Activated CD4-positive, alpha-beta T cell treated with anti-CD3 and anti-CD28 coated beads, Interleukin-2, amount 10 ng/mL, durations not matched to agents 7 days and 5 days (primary cell): ENCODE data around the gene PDCD4. TPM values are rescaled to one million over a fixed set of nuclear protein-coding genes. Genes with fewer than 3 reads are reported as not detected.

Experiments used
- CTCF ChIA-PET: fragments of 350-600 bp; sonication (Branson Sonifier 250); formaldehyde crosslinking; loops from one replicate; lab custom pipeline; 2021; ENCODE audit warnings: antibody characterized with exemption; lab: Charles Lee
- POLR2A ChIA-PET: fragments of 350-600 bp; sonication (Branson Sonifier 250); formaldehyde crosslinking; loops from one replicate; lab custom pipeline; 2021; ENCODE audit warnings: antibody characterized with exemption; lab: Charles Lee
- DNase-seq: peaks from one replicate; pipeline ENCODE4 v3.0.0-alpha.2; 2020
- H3K27ac Mint-ChIP-seq: one replicate; pipeline ENCODE4 v1.8.0; 2021; ENCODE audit warnings: mild to moderate bottlenecking, moderate library complexity, mixed read lengths
- H3K27me3 Mint-ChIP-seq: one replicate; pipeline ENCODE4 v1.8.0; 2021; ENCODE audit warnings: mixed read lengths
- H3K36me3 Mint-ChIP-seq: one replicate; pipeline ENCODE4 v1.8.0; 2021; ENCODE audit warnings: low read depth, mixed read lengths
- H3K4me1 Mint-ChIP-seq: one replicate; pipeline ENCODE4 v1.8.0; 2021; ENCODE audit warnings: mixed read lengths
- H3K4me3 Mint-ChIP-seq: one replicate; pipeline ENCODE4 v1.8.0; 2021; ENCODE audit warnings: mild to moderate bottlenecking, moderate library complexity, mixed read lengths
- H3K9me3 Mint-ChIP-seq: one replicate; pipeline ENCODE4 v1.8.0; 2021; ENCODE audit warnings: mixed read lengths
- total RNA-seq, 2 experiments: library from RNA; stranded (reverse); gene quantifications; one replicate each; pipeline ENCODE4 v1.2.3, GENCODE V29; 2021

PDCD4 gene
- total RNA-seq, 2 experiments from 2014 or later = 63.8 to 81.0 TPM

DNA sequence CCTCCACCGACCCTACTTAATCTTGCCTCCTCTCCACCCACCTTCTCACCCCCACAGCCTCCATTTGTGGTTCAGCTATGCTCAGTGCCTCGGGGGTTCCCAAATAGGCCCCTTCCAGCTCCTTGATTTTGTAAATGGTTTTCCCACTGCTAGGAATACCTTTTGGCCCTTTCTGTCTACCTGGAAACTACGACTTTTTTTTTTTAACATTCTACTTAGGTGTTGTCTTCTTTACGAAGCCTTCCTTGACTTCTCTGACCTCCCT lies 27.2 kb upstream of the PDCD4 start:
- H3K9me3 Mint-ChIP-seq = no peaks in the 10 kb centered on the region
- H3K4me3 Mint-ChIP-seq = no peak overlapping the region
- H3K36me3 Mint-ChIP-seq = peaks cover 4% of the 10 kb centered on the region
- H3K4me1 Mint-ChIP-seq = peaks cover 42% of the 10 kb centered on the region
- CTCF ChIA-PET = interaction anchor here (0.7 to 2.2 kb wide), 3 partner anchors 8 to 59 kb away, joined by 5 to 14 read pairs (median 12); no protein-coding TSS in a partner anchor
- POLR2A ChIA-PET = no interaction called here
- no peak for DNase-seq
- H3K27ac Mint-ChIP-seq = no peak overlapping the region
- H3K27me3 Mint-ChIP-seq = no peaks in the 10 kb centered on the region

DNA sequence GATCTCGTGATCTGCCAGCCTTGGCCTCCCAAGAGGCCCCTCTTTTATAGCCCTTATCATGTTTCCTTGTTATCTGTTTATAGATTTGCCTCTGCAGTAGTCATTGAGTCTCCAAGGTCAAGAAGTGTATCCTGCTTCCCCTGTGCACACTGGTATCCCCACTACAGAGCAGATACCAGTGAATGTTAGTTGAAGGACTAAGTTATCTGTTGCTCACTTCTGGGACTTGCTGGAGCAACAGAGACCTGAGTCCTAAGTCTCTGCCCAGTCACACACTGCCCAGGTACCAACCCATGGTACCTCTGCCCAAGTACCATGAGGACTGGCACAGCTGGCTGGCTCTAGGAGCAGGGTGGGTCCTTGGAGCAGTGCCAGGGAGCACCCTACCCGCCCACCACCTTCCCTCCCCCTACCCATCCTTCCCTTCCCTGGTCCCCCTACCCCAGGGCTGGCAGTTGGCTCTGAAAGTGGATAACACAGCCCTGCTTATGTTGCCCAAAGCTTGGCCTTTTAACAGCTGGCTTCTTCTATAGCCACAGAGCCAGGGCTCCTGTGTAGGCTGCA lies 26.5 kb upstream of the PDCD4 start:
- peaks cover 4% of the 10 kb centered on the region for H3K36me3 Mint-ChIP-seq
- DNase-seq = no peak
- H3K4me1 Mint-ChIP-seq = peaks cover 49% of the 10 kb centered on the region
- peaks cover 3% of the 10 kb centered on the region for H3K9me3 Mint-ChIP-seq
- H3K27ac Mint-ChIP-seq = no peak overlapping the region
- no peaks in the 10 kb centered on the region for H3K27me3 Mint-ChIP-seq
- H3K4me3 Mint-ChIP-seq = no peak overlapping the region
- POLR2A ChIA-PET = no interaction called here
- CTCF ChIA-PET = interaction anchor here (0.6 to 1.5 kb wide), 5 partner anchors 9 to 131 kb away, joined by 3 to 5 read pairs (median 3); no protein-coding TSS in a partner anchor

DNA sequence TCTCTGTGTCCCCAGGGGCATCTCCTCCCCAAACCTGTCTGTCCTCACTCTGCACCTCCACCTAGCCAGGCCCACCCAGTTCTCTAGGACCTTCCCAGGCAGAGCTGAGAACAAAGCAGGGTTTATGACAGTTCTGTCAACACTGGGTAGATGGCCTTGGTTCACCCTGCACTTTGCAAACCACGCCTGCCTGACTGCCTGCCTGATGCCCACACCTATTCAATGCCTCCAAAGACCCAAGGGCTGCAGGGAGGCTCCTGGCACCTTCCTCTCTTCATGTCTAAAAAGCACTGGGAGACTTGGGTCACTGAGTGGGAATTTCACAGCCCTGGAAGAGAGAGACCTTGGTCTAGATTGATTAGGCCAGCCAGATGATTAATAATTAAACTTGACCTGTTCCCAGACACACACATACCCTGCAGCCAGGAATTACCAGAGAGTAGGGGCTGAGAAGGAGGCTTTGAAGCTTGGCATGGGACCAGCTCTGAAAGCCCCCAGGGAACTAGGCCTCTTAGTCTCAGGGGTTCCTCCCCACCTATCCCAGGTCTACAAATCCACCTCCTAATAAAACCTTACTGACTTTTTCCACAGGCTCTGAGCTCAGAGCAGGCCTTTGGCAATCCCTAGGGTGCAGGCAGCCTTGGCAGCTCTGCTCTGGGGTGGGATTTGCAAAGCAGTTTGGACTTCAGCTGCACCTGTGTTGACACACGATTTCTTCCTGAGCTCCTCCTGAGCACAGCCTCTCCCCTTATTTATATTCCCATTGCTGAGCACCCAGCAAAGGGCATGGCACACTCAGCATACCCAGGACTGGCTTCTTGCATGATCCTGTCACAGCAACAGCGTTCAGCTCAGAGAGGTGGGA lies 25.7 kb upstream of the PDCD4 start:
- Mint-ChIP-seq H3K27me3 (no peaks in the 10 kb centered on the region), H3K4me1 (peaks cover 56% of the 10 kb centered on the region), H3K27ac (no peak overlapping the region), H3K36me3 (peaks cover 4% of the 10 kb centered on the region), H3K4me3 (no peak overlapping the region), H3K9me3 (peaks cover 3% of the 10 kb centered on the region)
- ChIA-PET CTCF (interaction anchor here (0.6 to 1.5 kb wide), 8 partner anchors 9 to 130 kb away, joined by 3 to 5 read pairs (median 4); no protein-coding TSS in a partner anchor), POLR2A (interaction anchor here (0.8 kb wide), 1 partner anchor 12 kb away, joined by 3 read pairs; no protein-coding TSS in a partner anchor)
- DNase-seq = no peak

- ChIA-PET POLR2A (no interaction called here), CTCF (interaction anchor here (1.5 kb wide), 1 partner anchor 11 kb away, joined by 4 read pairs; no protein-coding TSS in a partner anchor)
- Mint-ChIP-seq H3K9me3 (peaks cover 3% of the 10 kb centered on the region), H3K4me1 (peaks cover 61% of the 10 kb centered on the region), H3K27me3 (no peaks in the 10 kb centered on the region), H3K36me3 (peaks cover 4% of the 10 kb centered on the region), H3K27ac (peak overlapping the region; percentile 46), H3K4me3 (no peak overlapping the region)
- no peak for DNase-seq
Observed at GRCh38 chr10:110847374-110847773, 24.4 kb upstream of the PDCD4 start.

DNA sequence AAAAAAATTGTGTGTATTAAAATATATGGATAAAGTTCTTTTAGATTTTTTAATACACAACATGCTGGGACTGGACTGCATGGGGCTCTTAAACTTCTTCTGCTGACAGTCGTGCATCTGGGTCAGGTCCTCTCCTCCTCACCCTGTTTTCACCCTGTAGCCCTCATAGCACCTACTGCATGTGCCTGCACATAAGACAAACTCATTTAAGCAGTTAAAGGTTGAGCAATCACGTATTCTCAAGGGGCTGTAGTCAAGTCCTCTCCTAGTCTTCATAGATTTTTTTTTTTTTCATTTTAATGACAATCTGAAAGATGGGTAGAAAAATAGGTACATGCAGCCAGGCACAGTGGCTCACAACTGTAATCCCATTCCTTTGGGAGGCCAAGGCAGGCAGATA lies 23.6 kb upstream of the PDCD4 start:
- Mint-ChIP-seq H3K4me3 (no peak overlapping the region), H3K27ac (no peak overlapping the region), H3K4me1 (peaks cover 61% of the 10 kb centered on the region), H3K9me3 (peaks cover 3% of the 10 kb centered on the region), H3K36me3 (peaks cover 3% of the 10 kb centered on the region), H3K27me3 (no peaks in the 10 kb centered on the region)
- CTCF ChIA-PET = no interaction called here
- no peak for DNase-seq
- POLR2A ChIA-PET = no interaction called here

DNA sequence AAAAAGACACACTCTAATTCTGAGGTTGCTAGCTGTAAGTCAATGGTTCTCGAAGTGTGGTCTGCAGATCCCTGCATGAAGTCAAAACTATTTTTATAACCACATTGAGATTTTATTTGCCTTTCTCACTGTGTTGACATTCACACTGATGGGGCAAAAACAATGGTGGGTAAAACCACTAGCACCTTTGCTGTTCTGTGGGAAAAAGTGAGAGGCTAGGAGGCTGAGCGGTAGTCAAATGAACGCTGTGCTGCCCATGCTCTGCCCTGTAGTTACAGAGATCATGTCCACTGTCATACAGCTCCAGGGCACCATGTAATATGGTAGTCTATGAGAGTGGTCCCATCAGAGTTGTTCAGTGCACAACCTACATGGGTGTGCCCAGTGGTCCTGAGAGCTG lies 21.6 kb upstream of the PDCD4 start:
- ChIA-PET POLR2A (no interaction called here), CTCF (interaction anchor here (1.2 to 3.5 kb wide), 3 partner anchors 9 to 17 kb away, joined by 5 to 15 read pairs (median 14); no protein-coding TSS in a partner anchor)
- Mint-ChIP-seq H3K27ac (peak overlapping the region; percentile 20), H3K27me3 (no peaks in the 10 kb centered on the region), H3K36me3 (peaks cover 4% of the 10 kb centered on the region), H3K4me3 (no peak overlapping the region), H3K9me3 (peaks cover 3% of the 10 kb centered on the region), H3K4me1 (peaks cover 62% of the 10 kb centered on the region)
- no peak for DNase-seq

GRCh38 chr10:110851020-110851612 lies 20.6 kb upstream of the PDCD4 start:
- POLR2A ChIA-PET = interaction anchor here (0.5 kb wide), 1 partner anchor 9 kb away, joined by 3 read pairs; no protein-coding TSS in a partner anchor
- peak overlapping the region; percentile 28 for H3K4me3 Mint-ChIP-seq
- peaks cover 6% of the 10 kb centered on the region for H3K9me3 Mint-ChIP-seq
- peak; percentile 47 for DNase-seq
- peak overlapping the region; percentile 26 for H3K27ac Mint-ChIP-seq
- CTCF ChIA-PET = interaction anchor here (1.2 to 3.5 kb wide), 4 partner anchors 8 to 16 kb away, joined by 5 to 15 read pairs (median 13); no protein-coding TSS in a partner anchor
- peaks cover 66% of the 10 kb centered on the region for H3K4me1 Mint-ChIP-seq
- no peaks in the 10 kb centered on the region for H3K27me3 Mint-ChIP-seq
- peaks cover 11% of the 10 kb centered on the region for H3K36me3 Mint-ChIP-seq

- ChIA-PET CTCF (interaction anchor here (0.8 to 3.5 kb wide), 13 partner anchors 8 to 66 kb away, joined by 3 to 15 read pairs (median 3); partner anchors contain the start of gene BBIP1), POLR2A (no interaction called here)
- peaks cover 6% of the 10 kb centered on the region for H3K9me3 Mint-ChIP-seq
- peak overlapping the region; percentile 10 for H3K27ac Mint-ChIP-seq
- peaks cover 11% of the 10 kb centered on the region for H3K36me3 Mint-ChIP-seq
- no peak overlapping the region for H3K4me3 Mint-ChIP-seq
- H3K27me3 Mint-ChIP-seq = no peaks in the 10 kb centered on the region
- peaks cover 70% of the 10 kb centered on the region for H3K4me1 Mint-ChIP-seq
- DNase-seq = peak; percentile 13
Observed at GRCh38 chr10:110852255-110852896, 19.4 kb upstream of the PDCD4 start.

DNA sequence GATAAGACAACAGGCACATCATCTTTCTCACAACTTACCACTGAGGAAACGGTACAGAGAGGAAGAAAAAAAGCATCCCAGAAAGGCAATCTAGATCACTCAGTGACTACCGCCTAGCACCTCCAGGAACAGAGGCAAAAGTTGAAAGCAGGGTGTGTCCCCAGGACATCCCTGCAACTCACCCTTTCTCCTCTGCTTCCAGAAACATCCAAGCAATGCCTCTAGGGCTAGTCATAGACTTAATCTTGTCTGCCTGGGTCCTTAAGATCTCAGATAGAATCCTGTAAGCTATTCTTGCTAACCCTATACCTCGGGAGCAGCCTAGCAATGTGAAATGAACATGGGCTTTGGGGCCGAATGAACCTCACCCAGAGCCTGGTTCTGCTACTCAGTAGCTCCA lies 18.8 kb upstream of the PDCD4 start:
- no peak overlapping the region for H3K4me3 Mint-ChIP-seq

DNA sequence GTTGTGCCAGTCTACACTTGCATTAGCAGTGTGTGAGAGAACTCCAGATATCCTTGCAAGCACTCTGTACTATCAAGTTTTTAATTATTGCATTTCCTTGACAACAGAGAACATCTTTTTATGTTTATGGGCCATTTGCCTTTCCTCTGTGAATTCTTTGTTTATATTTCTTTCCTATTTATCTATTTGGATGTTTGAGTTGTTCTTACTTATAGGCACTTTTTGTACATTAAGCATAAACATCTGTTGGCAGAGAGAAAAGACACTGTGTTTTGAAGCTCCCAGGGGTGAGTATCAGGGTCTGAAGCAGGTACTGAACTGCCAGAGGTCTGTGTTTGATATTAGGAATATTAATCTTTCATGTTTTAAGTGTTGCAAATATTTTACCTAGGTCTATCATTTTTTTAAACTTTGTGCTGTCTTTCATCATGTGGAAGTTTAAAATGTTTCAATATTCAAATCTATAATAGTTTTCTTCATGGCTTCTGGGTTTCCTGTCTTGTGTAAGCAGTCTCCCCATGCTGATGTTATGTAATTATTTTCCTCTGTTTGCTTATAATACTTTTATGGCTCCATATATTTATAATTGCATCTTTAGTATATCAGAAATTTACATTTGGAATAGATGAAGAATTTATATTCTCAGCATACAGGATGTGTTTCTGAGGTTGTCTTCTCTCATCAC lies 17.7 kb upstream of the PDCD4 start:
- POLR2A ChIA-PET = no interaction called here
- H3K36me3 Mint-ChIP-seq = peaks cover 14% of the 10 kb centered on the region
- no peak overlapping the region for H3K4me3 Mint-ChIP-seq

More for the DNA sequence above, 18.8 kb upstream of the PDCD4 start:
- CTCF ChIA-PET = interaction anchor here (0.8 to 3.5 kb wide), 13 partner anchors 8 to 66 kb away, joined by 3 to 15 read pairs (median 3); partner anchors contain the start of gene BBIP1
- no peak overlapping the region for H3K27ac Mint-ChIP-seq
- H3K36me3 Mint-ChIP-seq = peaks cover 11% of the 10 kb centered on the region
- no peaks in the 10 kb centered on the region for H3K27me3 Mint-ChIP-seq
- POLR2A ChIA-PET = no interaction called here
- DNase-seq = peak; percentile 4
- H3K4me1 Mint-ChIP-seq = peaks cover 76% of the 10 kb centered on the region
- H3K9me3 Mint-ChIP-seq = peaks cover 9% of the 10 kb centered on the region

GRCh38 chr10:110857265-110858171 lies 14.2 kb upstream of the PDCD4 start:
- H3K4me3 Mint-ChIP-seq = peak overlapping the region; percentile 4

More for the DNA sequence above, 17.7 kb upstream of the PDCD4 start:
- Mint-ChIP-seq H3K4me1 (peaks cover 82% of the 10 kb centered on the region), H3K27ac (no peak overlapping the region), H3K9me3 (peaks cover 9% of the 10 kb centered on the region), H3K27me3 (no peaks in the 10 kb centered on the region)
- DNase-seq = no peak
- CTCF ChIA-PET = interaction anchor here (1.3 to 2.7 kb wide), 5 partner anchors 8 to 51 kb away, joined by 3 to 12 read pairs (median 4); no protein-coding TSS in a partner anchor

More at GRCh38 chr10:110857265-110858171, 14.2 kb upstream of the PDCD4 start:
- ChIA-PET CTCF (interaction anchor here (0.6 to 2.6 kb wide), 11 partner anchors 10 to 1595 kb away, joined by 3 to 14 read pairs (median 3); partner anchors contain the start of gene PDCD4), POLR2A (interaction anchor here (0.6 to 1.0 kb wide), 4 partner anchors 11 to 83 kb away, joined by 3 read pairs; no protein-coding TSS in a partner anchor)
- peaks cover 6% of the 10 kb centered on the region for H3K9me3 Mint-ChIP-seq
- no peaks in the 10 kb centered on the region for H3K27me3 Mint-ChIP-seq
- H3K4me1 Mint-ChIP-seq = peaks cover 85% of the 10 kb centered on the region
- H3K27ac Mint-ChIP-seq = peak overlapping the region; percentile 95
- H3K36me3 Mint-ChIP-seq = peaks cover 14% of the 10 kb centered on the region
- no peak for DNase-seq
